Measurements from ENCODE around the gene TSPYL4. TPM values are rescaled to one million over a fixed set of nuclear protein-coding genes. Genes with fewer than 3 reads are reported as not detected.

The TSPYL4 gene
- total and polyA plus RNA-seq, 7 donors, result 2.8 to 10.1 (median 6.5) TPM

- peaks cover 7% of the 10 kb centered on the region for H3K9me3 ChIP-seq
- DNase-seq (no peak), ATAC-seq (no peak)
- TF ChIP-seq CTCF (IDR thresholded peaks at IDR 0.05), result no peak
- no peak overlapping the region for H3K4me3 ChIP-seq
- H3K4me1 ChIP-seq, result no peaks in the 10 kb centered on the region
- no peaks in the 10 kb centered on the region for H3K36me3 ChIP-seq (ENCODE audit: insufficient read depth in 1 of 2, low read depth in 1 of 2)
- H3K27me3 ChIP-seq (ENCODE audit: insufficient read depth in 3 of 3, low read length in 2 of 3), result no peaks in the 10 kb centered on the region
- intact Hi-C loops (cut with DNase I), result no loop called here
- WGBS, 3 donors, result 98 to 99% (median 98%) methylated on average over 3 of the region's 3 CpGs
- no peak overlapping the region for H3K27ac ChIP-seq
Measured at GRCh38 chr6:116298273-116298672, 44.4 kb upstream of the TSPYL4 start.

GRCh38 chr6:116292553-116292952 lies 38.7 kb upstream of the TSPYL4 start:
- intact Hi-C loops (cut with DNase I), result no loop called here
- H3K4me1 ChIP-seq, result no peaks in the 10 kb centered on the region
- no peak overlapping the region for H3K4me3 ChIP-seq
- TF ChIP-seq CTCF (IDR thresholded peaks at IDR 0.05), result no peak
- no peaks in the 10 kb centered on the region for H3K36me3 ChIP-seq (ENCODE audit: insufficient read depth in 1 of 2, low read depth in 1 of 2)
- DNase-seq (no peak), ATAC-seq (no peak)
- H3K27ac ChIP-seq, result no peak overlapping the region
- no peaks in the 10 kb centered on the region for H3K27me3 ChIP-seq (ENCODE audit: insufficient read depth in 3 of 3, low read length in 2 of 3)
- H3K9me3 ChIP-seq, result no peaks in the 10 kb centered on the region
- 100% methylated on average over 1 of the region's 1 CpG for WGBS, 3 donors

- intact Hi-C loops (cut with DNase I), result no loop called here
- Histone ChIP-seq H3K27me3 (ENCODE audit: insufficient read depth in 3 of 3, low read length in 2 of 3) (no peaks in the 10 kb centered on the region), H3K9me3 (no peaks in the 10 kb centered on the region), H3K36me3 (ENCODE audit: insufficient read depth in 1 of 2, low read depth in 1 of 2) (no peaks in the 10 kb centered on the region), H3K4me3 (no peak overlapping the region), H3K4me1 (no peaks in the 10 kb centered on the region), H3K27ac (no peak overlapping the region)
- TF ChIP-seq CTCF (IDR thresholded peaks at IDR 0.05), result no peak
- ATAC-seq (no peak), DNase-seq (no peak)
- WGBS, 3 donors, result 67 to 85% (median 73%) methylated on average over 4 of the region's 4 CpGs
Measured at GRCh38 chr6:116291701-116292396, 38.0 kb upstream of the TSPYL4 start.

- no peak for TF ChIP-seq CTCF (IDR thresholded peaks at IDR 0.05)
- H3K9me3 ChIP-seq, result no peaks in the 10 kb centered on the region
- ATAC-seq (no peak), DNase-seq (no peak)
- H3K36me3 ChIP-seq (ENCODE audit: insufficient read depth in 1 of 2, low read depth in 1 of 2), result no peaks in the 10 kb centered on the region
- 75 to 86% (median 77%) methylated on average over 2 of the region's 2 CpGs for WGBS, 3 donors
- no peaks in the 10 kb centered on the region for H3K27me3 ChIP-seq (ENCODE audit: insufficient read depth in 3 of 3, low read length in 2 of 3)
- no peak overlapping the region for H3K4me3 ChIP-seq
- intact Hi-C loops (cut with DNase I), result no loop called here
- H3K27ac ChIP-seq, result no peak overlapping the region
- H3K4me1 ChIP-seq, result no peaks in the 10 kb centered on the region
Measured at GRCh38 chr6:116290799-116291198, 36.9 kb upstream of the TSPYL4 start.

- WGBS, 3 donors, result 81 to 92% (median 86%) methylated on average over 2 of the region's 2 CpGs
- no peaks in the 10 kb centered on the region for H3K27me3 ChIP-seq (ENCODE audit: insufficient read depth in 3 of 3, low read length in 2 of 3)
- no peak for TF ChIP-seq CTCF (IDR thresholded peaks at IDR 0.05)
Measured at GRCh38 chr6:116289876-116290275, 36.0 kb upstream of the TSPYL4 start.

More at GRCh38 chr6:116289876-116290275, 36.0 kb upstream of the TSPYL4 start:
- no peak overlapping the region for H3K27ac ChIP-seq
- intact Hi-C loops (cut with DNase I), result loop anchor here (5.0 to 10.0 kb wide), 3 partner anchors 125 to 242 kb away; no protein-coding TSS in a partner anchor
- H3K4me1 ChIP-seq, result no peaks in the 10 kb centered on the region
- DNase-seq, result no peak
- H3K9me3 ChIP-seq, result no peaks in the 10 kb centered on the region
- H3K36me3 ChIP-seq (ENCODE audit: insufficient read depth in 1 of 2, low read depth in 1 of 2), result no peaks in the 10 kb centered on the region
- ATAC-seq, result no peak
- H3K4me3 ChIP-seq, result no peak overlapping the region

Measured in psoas muscle (tissue), 8 donors.